Liver (tissue), 3 donors: ENCODE results near the gene PPP1R3G.

Source experiments
- GABPA ChIP-seq, 2 donors: IDR thresholded peaks in 1 of 2; conservative IDR thresholded peaks in 1 of 2; 2 replicates each; pipeline ENCODE4 v1.6.1; 2016; ENCODE audit warnings: antibody characterized with exemption in 2 of 2, mild to moderate bottlenecking in 1 of 2, moderate library complexity in 1 of 2
- HNF4A ChIP-seq, 2 donors: conservative IDR thresholded peaks; 2 replicates each; pipeline ENCODE4 v1.6.1; 2016; ENCODE audit warnings: antibody characterized with exemption in 2 of 2, mild to moderate bottlenecking in 2 of 2
- TAF1 ChIP-seq: conservative IDR thresholded peaks from 2 replicates; pipeline ENCODE4 v1.6.1; 2016; ENCODE audit warnings: antibody characterized with exemption, mild to moderate bottlenecking
- YY1 ChIP-seq: IDR thresholded peaks from 2 replicates; pipeline ENCODE4 v1.6.1; 2016; ENCODE audit warnings: antibody characterized with exemption, mild to moderate bottlenecking
- TF ChIP-seq, protein P1 (sequence below): fragments of 150-350 bp; IDR thresholded peaks from 2 replicates; pipeline ENCODE4 v1.5.1; 2017; ENCODE audit warnings: improper control_type of control experiment, low read depth, low read length; ENCODE audit not compliant: missing input control
- TF ChIP-seq, protein P2 (sequence below): IDR thresholded peaks from 2 replicates; pipeline ENCODE4 v1.6.1; 2016; ENCODE audit warnings: antibody characterized with exemption
- TF ChIP-seq, protein P3 (sequence below): IDR thresholded peaks from 2 replicates; pipeline ENCODE4 v1.6.1; 2016; ENCODE audit warnings: antibody characterized with exemption
- TF ChIP-seq, protein P4 (sequence below): IDR thresholded peaks from 2 replicates; pipeline ENCODE4 v1.6.1; 2016; ENCODE audit warnings: antibody characterized with exemption, mild to moderate bottlenecking
- donor health status: healthy.
- donor health status: healthy.

DNA sequence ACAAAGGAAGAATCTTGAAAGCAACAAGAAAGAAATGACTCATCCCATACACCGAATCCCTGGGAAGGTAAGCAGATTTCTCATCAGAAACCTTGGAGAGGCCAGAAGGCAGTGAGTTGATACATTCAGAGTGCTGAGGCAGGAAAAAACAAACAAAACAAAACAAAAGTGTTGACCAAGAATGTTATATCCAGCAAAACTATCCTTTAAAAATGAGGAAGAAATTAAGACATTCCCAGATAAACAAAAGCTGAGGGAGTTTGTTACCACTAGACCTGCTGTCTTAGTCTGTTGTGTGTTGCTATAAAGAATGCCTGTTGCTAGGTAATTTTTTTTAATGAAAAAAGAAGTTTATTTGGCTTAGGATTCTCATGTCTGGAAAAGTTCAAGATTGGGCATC lies 33.7 kb upstream of the PPP1R3G start:
- TF ChIP-seq GABPA (IDR thresholded peaks at IDR 0.05 in 1 of 2, conservative IDR thresholded peaks at IDR 0.05 in 1 of 2) (no peak), HNF4A (conservative IDR thresholded peaks at IDR 0.05) (no peak), TAF1 (no peak), YY1 (no peak)
- TF ChIP-seq, protein P1, sequence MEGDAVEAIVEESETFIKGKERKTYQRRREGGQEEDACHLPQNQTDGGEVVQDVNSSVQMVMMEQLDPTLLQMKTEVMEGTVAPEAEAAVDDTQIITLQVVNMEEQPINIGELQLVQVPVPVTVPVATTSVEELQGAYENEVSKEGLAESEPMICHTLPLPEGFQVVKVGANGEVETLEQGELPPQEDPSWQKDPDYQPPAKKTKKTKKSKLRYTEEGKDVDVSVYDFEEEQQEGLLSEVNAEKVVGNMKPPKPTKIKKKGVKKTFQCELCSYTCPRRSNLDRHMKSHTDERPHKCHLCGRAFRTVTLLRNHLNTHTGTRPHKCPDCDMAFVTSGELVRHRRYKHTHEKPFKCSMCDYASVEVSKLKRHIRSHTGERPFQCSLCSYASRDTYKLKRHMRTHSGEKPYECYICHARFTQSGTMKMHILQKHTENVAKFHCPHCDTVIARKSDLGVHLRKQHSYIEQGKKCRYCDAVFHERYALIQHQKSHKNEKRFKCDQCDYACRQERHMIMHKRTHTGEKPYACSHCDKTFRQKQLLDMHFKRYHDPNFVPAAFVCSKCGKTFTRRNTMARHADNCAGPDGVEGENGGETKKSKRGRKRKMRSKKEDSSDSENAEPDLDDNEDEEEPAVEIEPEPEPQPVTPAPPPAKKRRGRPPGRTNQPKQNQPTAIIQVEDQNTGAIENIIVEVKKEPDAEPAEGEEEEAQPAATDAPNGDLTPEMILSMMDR: no peak
- TF ChIP-seq, protein P2, sequence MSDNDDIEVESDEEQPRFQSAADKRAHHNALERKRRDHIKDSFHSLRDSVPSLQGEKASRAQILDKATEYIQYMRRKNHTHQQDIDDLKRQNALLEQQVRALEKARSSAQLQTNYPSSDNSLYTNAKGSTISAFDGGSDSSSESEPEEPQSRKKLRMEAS: no peak
- TF ChIP-seq, protein P3, sequence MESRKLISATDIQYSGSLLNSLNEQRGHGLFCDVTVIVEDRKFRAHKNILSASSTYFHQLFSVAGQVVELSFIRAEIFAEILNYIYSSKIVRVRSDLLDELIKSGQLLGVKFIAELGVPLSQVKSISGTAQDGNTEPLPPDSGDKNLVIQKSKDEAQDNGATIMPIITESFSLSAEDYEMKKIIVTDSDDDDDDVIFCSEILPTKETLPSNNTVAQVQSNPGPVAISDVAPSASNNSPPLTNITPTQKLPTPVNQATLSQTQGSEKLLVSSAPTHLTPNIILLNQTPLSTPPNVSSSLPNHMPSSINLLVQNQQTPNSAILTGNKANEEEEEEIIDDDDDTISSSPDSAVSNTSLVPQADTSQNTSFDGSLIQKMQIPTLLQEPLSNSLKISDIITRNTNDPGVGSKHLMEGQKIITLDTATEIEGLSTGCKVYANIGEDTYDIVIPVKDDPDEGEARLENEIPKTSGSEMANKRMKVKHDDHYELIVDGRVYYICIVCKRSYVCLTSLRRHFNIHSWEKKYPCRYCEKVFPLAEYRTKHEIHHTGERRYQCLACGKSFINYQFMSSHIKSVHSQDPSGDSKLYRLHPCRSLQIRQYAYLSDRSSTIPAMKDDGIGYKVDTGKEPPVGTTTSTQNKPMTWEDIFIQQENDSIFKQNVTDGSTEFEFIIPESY: no peak
- TF ChIP-seq, protein P4, sequence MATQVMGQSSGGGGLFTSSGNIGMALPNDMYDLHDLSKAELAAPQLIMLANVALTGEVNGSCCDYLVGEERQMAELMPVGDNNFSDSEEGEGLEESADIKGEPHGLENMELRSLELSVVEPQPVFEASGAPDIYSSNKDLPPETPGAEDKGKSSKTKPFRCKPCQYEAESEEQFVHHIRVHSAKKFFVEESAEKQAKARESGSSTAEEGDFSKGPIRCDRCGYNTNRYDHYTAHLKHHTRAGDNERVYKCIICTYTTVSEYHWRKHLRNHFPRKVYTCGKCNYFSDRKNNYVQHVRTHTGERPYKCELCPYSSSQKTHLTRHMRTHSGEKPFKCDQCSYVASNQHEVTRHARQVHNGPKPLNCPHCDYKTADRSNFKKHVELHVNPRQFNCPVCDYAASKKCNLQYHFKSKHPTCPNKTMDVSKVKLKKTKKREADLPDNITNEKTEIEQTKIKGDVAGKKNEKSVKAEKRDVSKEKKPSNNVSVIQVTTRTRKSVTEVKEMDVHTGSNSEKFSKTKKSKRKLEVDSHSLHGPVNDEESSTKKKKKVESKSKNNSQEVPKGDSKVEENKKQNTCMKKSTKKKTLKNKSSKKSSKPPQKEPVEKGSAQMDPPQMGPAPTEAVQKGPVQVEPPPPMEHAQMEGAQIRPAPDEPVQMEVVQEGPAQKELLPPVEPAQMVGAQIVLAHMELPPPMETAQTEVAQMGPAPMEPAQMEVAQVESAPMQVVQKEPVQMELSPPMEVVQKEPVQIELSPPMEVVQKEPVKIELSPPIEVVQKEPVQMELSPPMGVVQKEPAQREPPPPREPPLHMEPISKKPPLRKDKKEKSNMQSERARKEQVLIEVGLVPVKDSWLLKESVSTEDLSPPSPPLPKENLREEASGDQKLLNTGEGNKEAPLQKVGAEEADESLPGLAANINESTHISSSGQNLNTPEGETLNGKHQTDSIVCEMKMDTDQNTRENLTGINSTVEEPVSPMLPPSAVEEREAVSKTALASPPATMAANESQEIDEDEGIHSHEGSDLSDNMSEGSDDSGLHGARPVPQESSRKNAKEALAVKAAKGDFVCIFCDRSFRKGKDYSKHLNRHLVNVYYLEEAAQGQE: no peak
